Adrenal gland (tissue), 12 donors: ENCODE results near the gene MAML3. TPM values are rescaled to one million over a fixed set of nuclear protein-coding genes. Genes with fewer than 3 reads are reported as not detected.

Source experiments
- DNase-seq, 7 donors: peaks; one replicate each; pipeline ENCODE4 v3.0.0-alpha.2; 2019 to 2020
- H3K27ac ChIP-seq, 5 donors: fragments of 200-600 bp; sonication (generic) in 4 of 5; 1 replicate in 3 of 5; 2 replicates in 2 of 5; pipeline versions ENCODE4 v1.5.1 to v1.8.0; 2016 to 2020; ENCODE audit warnings: mild to moderate bottlenecking in 1 of 5
- H3K27me3 ChIP-seq: fragments of 200-600 bp; 2 replicates; pipeline ENCODE4 v1.8.0; 2021
- H3K36me3 ChIP-seq, 2 donors: fragments of 200-600 bp; replicated peaks in 1 of 2; 1 replicate in 1 of 2; 2 replicates in 1 of 2; pipeline versions ENCODE4 v1.5.1 to v1.8.0; 2018 to 2022
- H3K4me1 ChIP-seq, 2 donors: fragments of 200-600 bp; replicated peaks in 1 of 2; 1 replicate in 1 of 2; 2 replicates in 1 of 2; pipeline versions ENCODE4 v1.5.1 to v1.8.0; 2018 to 2021
- H3K4me3 ChIP-seq, 4 donors: fragments of 200-600 bp; sonication (generic) in 3 of 4; one replicate each; pipeline ENCODE4 v1.5.1; 2016 to 2018
- H3K9me3 ChIP-seq, 3 donors: fragments of 200-600 bp; sonication (generic) in 1 of 3; replicated peaks in 1 of 3; 1 replicate in 2 of 3; 2 replicates in 1 of 3; pipeline versions ENCODE4 v1.5.1 to v1.8.0; 2016 to 2021
- POLR2A ChIP-seq, 2 donors: fragments of 450-650 bp; IDR thresholded peaks; one replicate each; pipeline ENCODE4 v1.6.1; 2017; ENCODE audit warnings: antibody characterized with exemption in 2 of 2, mild to moderate bottlenecking in 2 of 2, moderate library complexity in 1 of 2
- WGBS, 4 donors: extraction: QIAGEN DNeasy Blood & Tissue Kit in 2 of 4; methylation state at CpG; one replicate each; pipeline versions ENCODE4 v1.1.5 to v1.1.7; 2013 to 2017; 5-methylcytosine and 5-hydroxymethylcytosine counted together
- intact Hi-C, 2 donors: fragments of 100-400 bp; cut with DNase I; formaldehyde crosslinking; loops; one replicate each; pipeline versions ENCODE4 v1.14.1 to v1.15.0; 2022 to 2023
- polyA plus RNA-seq, 3 donors: library from polyadenylated mRNA; stranded (reverse); fragments of 200-250 nt in 2 of 3; fragments of 350-450 nt in 1 of 3; fragmentation: Illumina TruSeq in 1 of 3; extraction: RNeasy Lipid Tissue Mini Kit (QIAGEN cat#74804) in 1 of 3; gene quantifications; one replicate each; pipeline ENCODE4 v1.2.3, GENCODE V29; 2013 to 2014
- total RNA-seq, 9 donors: library from RNA; depleted of rRNA in 4 of 9; stranded (reverse); fragments of >200 nt in 4 of 9; fragments of 120-200 nt in 1 of 9; fragmentation: NEBNext Ultra II Directional in 1 of 9; extraction: Animal tissue kit (Norgen Biotek cat#: 25700) in 1 of 9; gene quantifications; one replicate each; pipeline versions ENCODE4 v1.1.0 to v1.2.4, GENCODE V29; 2013 to 2023
- TF ChIP-seq, protein P1 (sequence below), 6 experiments: fragments of 450-650 bp in 4 of 6; fragments of 200-600 bp in 2 of 6; sonication (generic) in 1 of 6; IDR thresholded peaks; 1 replicate in 5 of 6; 2 replicates in 1 of 6; pipeline versions ENCODE4 v1.5.1 to v1.8.0; 2016 to 2021; ENCODE audit warnings: antibody characterized with exemption in 6 of 6, mild to moderate bottlenecking in 2 of 6, moderate library complexity in 1 of 6
- donor health status: healthy with polysubstance abuse.
- donor health status: Bipolar disorder and iron deficiency.
- donor health status: DM: yes; HTN: yes; CAD: no.
- donor health status: DM: no; HTN: no; CAD: no.
- donor health status: DM: no; HTN: no; CAD: no.
- donor health status: DM: yes; HTN: yes; CAD: no.

The MAML3 gene
- total and polyA plus RNA-seq, 12 donors: 2.0 to 15.9 (median 8.4) TPM

DNA sequence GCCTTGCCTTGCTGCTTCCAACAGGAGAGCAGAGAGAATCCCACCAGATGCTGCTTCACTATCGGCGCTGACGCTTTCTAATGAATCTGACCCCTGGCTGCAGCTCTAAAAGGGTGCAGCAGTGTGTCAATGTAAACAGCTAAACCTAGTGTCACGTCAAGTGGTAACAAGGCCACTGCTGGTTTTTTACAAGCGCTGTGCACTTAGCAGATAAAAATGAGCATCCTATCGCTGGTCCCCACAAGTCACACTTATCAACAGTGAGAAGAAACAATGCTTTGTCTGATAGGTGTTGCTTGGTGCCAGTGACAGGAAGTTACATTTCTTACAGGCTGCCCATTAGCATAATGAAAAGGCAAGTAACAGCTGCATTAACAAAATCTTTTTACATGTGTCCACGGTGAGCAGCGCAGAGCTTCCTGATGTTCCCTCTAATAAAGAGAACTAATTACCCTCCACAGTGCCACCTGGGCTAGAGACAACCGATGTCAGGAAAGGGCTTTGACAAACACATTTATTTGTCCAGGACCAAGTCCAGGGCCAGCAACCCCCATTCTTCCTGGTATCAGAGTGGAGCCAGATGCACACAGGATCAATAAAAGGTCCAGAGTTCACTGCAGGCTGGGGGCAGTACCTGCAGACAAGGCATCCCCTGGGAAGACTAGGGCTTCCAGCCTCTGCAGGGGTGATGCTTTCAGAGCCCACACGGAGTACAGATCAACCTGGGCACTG is 312.4 kb downstream of the MAML3 start:
- intact Hi-C loops: no loop called here
- 77 to 83% (median 80%) methylated on average over 10 of the region's 10 CpGs for WGBS, 4 donors
- no peak for DNase-seq
- Histone ChIP-seq H3K4me3 (no peak overlapping the region), H3K36me3 (no peaks in the 10 kb centered on the region), H3K27me3 (no peaks in the 10 kb centered on the region), H3K9me3 (no peaks in the 10 kb centered on the region), H3K4me1 (no peaks in the 10 kb centered on the region), H3K27ac (no peak overlapping the region)
- TF ChIP-seq POLR2A (IDR thresholded peaks at IDR 0.05): no peak
- TF ChIP-seq, protein P1, sequence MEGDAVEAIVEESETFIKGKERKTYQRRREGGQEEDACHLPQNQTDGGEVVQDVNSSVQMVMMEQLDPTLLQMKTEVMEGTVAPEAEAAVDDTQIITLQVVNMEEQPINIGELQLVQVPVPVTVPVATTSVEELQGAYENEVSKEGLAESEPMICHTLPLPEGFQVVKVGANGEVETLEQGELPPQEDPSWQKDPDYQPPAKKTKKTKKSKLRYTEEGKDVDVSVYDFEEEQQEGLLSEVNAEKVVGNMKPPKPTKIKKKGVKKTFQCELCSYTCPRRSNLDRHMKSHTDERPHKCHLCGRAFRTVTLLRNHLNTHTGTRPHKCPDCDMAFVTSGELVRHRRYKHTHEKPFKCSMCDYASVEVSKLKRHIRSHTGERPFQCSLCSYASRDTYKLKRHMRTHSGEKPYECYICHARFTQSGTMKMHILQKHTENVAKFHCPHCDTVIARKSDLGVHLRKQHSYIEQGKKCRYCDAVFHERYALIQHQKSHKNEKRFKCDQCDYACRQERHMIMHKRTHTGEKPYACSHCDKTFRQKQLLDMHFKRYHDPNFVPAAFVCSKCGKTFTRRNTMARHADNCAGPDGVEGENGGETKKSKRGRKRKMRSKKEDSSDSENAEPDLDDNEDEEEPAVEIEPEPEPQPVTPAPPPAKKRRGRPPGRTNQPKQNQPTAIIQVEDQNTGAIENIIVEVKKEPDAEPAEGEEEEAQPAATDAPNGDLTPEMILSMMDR (IDR thresholded peaks at IDR 0.05): no peak

DNA sequence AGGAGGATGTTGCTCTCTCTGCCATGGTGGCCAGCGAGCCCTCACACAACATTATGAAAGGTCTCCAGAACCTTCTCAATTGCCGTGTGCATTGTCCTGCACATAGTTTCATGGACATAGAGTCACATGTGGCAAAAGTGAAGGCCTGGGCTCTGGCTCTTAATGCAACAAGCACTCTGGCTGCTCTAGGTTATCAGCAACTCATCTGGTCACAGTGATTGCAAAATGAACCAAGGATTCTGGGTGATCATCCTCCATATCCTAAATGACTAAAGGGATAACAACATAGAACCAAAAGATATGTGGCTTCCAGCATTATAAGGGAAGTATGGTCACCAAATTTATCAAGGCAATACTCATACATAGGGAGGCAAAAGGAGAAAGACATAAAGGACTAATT is 313.2 kb downstream of the MAML3 start:
- no peaks in the 10 kb centered on the region for H3K27me3 ChIP-seq
- no peak overlapping the region for H3K4me3 ChIP-seq
- no peak for DNase-seq
- H3K27ac ChIP-seq: no peak overlapping the region
- no peaks in the 10 kb centered on the region for H3K36me3 ChIP-seq
- no peaks in the 10 kb centered on the region for H3K9me3 ChIP-seq
- TF ChIP-seq POLR2A (IDR thresholded peaks at IDR 0.05): no peak
- TF ChIP-seq, protein P1 (IDR thresholded peaks at IDR 0.05): no peak
- intact Hi-C loops: no loop called here
- H3K4me1 ChIP-seq: no peaks in the 10 kb centered on the region
- WGBS, 4 donors: 79 to 99% (median 92%) methylated on average over 2 of the region's 2 CpGs

DNA sequence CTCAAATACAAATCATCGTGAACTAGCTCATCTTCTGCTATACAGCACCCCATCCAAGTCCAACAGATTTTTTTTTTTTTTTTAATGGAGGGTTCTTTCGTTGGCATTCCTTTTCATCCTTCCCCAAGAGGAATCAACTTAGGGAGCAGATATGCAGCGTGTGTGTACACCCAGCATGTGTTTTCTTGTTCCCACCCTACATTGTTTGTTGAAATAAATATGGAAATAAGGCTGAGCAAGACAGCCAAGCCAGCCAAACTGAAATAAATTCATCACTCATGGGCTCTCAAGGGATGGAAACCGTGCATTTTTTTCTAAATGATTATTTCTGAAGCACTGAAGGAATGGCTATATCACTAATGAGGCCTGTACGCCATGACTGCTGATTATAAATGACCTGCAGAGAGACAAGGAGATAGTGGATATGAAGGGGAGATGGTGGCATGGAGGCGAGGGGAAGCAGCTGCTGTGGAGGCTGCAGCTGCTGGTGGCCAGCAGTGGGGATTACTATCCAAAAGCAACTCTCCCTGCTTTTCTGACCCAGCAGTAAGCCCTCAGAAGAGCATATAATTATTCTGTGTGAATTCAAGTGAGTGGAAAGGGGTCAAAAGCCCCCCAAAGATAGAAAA is 314.5 kb downstream of the MAML3 start:
- 83 to 91% (median 85%) methylated on average over 6 of the region's 6 CpGs for WGBS, 4 donors
- no peaks in the 10 kb centered on the region for H3K4me1 ChIP-seq
- no peaks in the 10 kb centered on the region for H3K9me3 ChIP-seq
- H3K27me3 ChIP-seq: no peaks in the 10 kb centered on the region
- no peak for TF ChIP-seq POLR2A (IDR thresholded peaks at IDR 0.05)
- TF ChIP-seq, protein P1 (IDR thresholded peaks at IDR 0.05): no peak
- DNase-seq: no peak
- intact Hi-C loops: no loop called here
- H3K27ac ChIP-seq: no peak overlapping the region
- no peaks in the 10 kb centered on the region for H3K36me3 ChIP-seq
- H3K4me3 ChIP-seq: no peak overlapping the region

DNA sequence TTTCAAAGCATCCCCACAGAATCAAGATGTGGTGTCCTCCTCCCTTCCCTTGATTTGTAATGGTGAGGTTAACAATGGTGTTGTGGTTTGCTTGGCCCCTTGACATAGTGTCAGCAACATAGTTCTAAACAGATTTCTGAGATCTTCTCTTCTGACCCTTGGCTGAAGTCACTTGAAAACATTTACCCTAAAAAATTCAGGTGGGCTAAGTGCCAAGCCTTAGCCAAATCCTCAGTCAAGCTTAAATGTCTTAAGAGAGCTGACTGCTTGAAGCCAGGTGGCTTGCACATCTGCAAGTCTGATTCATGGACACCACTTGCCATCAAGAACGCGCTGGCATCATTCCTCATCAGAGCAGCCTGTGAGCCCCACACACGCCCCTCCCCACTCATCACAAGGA is 315.2 kb downstream of the MAML3 start:
- H3K36me3 ChIP-seq: no peaks in the 10 kb centered on the region
- no peak for DNase-seq
- no peaks in the 10 kb centered on the region for H3K4me1 ChIP-seq
- no peaks in the 10 kb centered on the region for H3K27me3 ChIP-seq
- H3K27ac ChIP-seq: no peak overlapping the region
- intact Hi-C loops: no loop called here
- no peak for TF ChIP-seq POLR2A (IDR thresholded peaks at IDR 0.05)
- TF ChIP-seq, protein P1 (IDR thresholded peaks at IDR 0.05): no peak
- no peak overlapping the region for H3K4me3 ChIP-seq
- no peaks in the 10 kb centered on the region for H3K9me3 ChIP-seq
- 85 to 99% (median 92%) methylated on average over 3 of the region's 3 CpGs for WGBS, 4 donors
